C1 segment of cervical spinal cord (tissue), 14 donors: ENCODE data around the gene DUOX1.
"Not testable (repeated sequence)": the region's sequence is repeated elsewhere in the genome, so short reads cannot be mapped to it uniquely, and the experiment has no call there.

Experiments
- DNase-seq, 14 donors: peaks; one replicate each; lab custom pipeline; 2025; lab: John Stamatoyannopoulos, UW

Gene DUOX1

DNA sequence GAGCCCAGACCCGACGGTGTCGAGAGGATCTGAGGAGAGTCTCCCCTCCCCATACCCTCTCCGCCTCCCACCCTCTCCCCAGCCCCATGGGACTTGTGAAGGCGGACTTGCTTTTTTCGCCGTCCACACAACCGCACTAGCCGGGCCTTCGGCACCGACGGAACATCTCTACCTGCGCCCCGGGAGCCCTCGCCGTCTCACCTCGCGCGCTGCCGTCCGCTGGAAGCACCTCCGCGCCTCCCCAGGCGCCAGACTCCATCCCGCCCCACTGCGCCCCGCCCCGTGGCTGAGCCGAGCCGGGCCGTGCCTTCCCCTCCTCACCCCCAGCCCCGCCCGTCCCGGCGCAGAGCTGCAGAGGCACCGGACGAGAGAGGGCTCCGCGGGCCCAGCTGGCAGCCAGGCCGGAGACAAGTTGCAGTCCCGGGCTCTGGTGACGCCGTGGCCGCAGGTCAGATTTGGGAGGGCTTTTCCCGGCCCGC is at the start of gene DUOX1, which contains the start of gene DUOXA1:
TSS of gene DUOX1 (plus strand) at position 344 of the 479 bp plus-strand sequence. CDS start 1,973 bp downstream, outside the sequence.
TSS of gene DUOXA1 (minus strand) at position 229 of the 479 bp plus-strand sequence. CDS start 6,865 bp downstream, outside the sequence.
- DNase-seq: peak in 1 of 14 donors; percentile 18

DNA sequence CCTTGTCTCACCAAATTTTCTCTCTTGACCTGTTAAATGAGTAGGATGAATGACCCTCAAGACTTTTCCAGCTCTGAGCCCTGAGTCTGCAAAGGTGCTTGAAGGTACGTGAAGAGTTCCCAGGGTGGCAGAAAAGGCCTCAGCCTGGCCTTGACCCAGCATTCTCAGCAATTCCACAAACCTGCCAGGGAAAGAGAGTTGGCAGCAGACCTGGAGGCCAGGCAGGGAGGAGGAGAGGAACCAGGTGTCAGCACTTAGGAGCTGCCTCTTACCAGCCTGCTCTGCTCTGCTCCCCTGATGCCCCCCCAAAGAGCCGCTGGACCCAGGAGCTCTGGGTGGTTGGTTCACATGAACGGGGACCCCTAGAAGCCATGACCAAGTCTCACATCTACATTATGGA is 49.2 kb upstream of the DUOX1 start:
- DNase-seq: peak in 1 of 14 donors; percentile 45

DNA sequence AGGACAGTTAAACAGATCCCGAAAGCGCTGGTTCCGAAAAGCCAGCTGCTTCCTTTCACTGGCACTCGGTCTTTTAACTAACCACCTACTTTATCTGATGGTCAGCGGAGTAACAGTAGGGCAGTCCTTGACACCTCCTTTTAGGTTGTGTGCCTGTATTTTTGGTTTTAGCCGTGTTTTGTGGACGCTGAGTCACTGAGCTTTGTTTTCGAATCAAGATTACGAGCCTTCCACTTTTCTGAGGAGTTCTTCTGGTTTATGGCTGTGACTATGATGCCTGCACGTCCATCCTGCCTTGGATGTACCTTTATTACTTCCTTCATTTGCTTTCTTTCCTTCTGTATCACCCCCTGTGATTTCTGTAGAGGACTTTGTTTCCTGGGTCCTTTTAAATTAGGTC is 47.4 kb upstream of the DUOX1 start:
- not testable (repeated sequence) for DNase-seq

DNA sequence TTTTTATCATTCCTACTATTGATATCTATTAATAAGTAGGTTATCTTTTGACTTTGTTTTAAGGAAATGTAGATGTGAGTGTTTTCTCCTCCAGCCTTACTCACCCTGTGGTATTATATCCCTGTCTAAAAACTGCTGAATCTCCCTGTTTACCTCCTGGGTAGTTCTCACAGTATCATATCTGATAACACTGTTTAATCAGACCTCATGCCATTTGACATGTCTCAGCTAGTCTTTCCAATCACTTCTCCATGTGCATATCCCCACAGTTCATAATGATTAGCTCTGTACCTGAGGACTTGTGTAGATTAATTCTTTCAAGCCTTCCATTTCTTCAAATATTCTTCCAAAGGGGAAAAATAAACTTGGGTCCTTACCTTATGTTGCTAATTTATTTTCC is 46.6 kb upstream of the DUOX1 start:
- DNase-seq: no peak

- DNase-seq: no peak
Measured at GRCh38 chr15:45084163-45084562, 45.6 kb upstream of the DUOX1 start.

GRCh38 chr15:45087513-45087912 is 42.3 kb upstream of the DUOX1 start:
- no peak for DNase-seq

DNA sequence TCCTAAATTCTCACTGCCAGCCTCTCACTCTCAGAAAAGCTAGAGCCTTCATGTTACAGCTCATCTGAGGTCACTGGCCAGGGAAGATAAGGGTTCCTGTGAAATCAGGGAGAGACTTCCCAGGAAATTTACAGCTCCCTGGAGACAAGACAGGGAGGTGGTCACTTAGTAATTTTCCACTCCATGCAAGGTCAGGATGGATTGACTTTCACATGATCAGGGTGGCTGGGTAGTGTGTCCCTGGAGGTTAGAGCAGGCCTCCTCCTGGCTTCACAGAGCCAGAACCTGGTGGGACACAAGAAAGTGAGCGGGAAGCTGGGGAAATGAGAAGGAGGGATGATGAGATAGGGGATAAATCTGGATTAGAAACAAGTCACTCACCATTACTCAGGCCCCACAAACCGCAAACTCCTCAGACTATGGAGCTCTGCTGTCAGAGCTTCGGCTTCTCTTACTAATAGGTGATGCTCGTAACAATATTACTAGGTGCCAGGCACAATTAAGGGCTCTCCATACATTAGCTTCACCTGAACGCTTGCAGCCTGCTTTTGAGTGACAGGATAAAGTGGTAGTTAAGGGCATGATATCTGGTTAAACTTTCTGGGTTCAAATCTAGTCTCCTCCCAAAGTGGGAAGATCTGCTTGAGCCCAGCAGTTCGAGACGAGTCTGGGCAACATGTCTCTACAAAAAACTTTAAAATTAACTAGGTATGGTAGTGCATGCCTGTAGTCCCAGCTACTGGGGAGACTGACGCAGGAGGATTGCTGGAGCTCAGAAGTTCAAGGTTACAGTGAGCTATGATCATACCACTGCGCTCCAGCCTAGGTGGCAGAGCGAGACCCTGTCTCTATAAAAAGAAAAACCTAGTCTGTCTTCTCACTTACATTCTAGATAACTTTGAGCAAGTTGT is 40.7 kb upstream of the DUOX1 start:
- DNase-seq: no peak

DNA sequence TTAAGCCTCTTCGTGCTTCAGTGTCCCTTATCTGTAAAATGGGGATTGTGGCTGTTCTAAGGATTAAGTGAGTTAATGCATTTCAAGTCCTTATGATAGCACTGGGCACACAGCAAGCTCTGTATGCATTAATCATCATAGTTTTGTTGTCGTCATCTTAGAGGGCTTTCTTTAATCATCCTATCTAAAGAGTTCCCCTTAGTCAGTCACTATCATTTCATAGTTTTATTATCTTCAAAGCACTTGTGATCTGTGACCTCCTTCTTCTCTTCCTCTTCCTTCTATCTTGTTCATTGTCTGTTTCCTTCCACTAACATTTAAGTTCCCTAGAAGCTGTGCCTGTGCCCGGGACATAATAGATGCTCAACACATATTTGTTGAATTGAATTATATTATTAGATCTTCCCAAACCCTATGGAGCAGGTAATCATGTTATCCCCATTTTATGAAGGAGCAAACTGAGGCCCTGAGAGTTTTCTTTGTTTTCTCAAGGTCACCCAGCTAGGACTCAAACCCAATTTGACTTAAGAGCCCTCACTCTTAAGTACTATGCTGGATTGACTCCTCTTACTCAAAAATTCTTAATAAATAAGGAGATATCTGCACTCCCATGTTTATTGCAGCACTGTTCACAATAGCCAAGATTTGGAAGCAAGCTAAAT is 40.0 kb upstream of the DUOX1 start:
- DNase-seq: no peak

DNA sequence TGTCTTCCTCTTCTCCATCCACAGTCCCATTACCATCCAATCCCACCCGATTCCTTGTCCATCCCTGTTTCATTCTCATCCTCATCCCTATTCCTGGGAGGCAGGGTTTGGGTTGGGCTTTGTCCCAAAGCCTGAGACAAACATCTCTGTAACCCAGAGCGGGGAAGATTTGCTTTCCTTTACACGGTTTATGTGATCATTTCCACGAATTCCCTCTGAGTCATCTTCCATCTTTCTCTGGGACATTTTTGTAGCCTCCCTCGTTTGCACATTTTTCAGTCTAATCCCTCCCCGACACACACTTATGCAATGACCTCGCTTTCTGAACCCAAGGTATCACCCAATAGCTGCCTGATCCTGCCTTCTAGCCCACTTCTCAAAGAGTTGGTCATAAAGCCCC is 38.6 kb upstream of the DUOX1 start:
- DNase-seq: no peak

- DNase-seq: no peak
Measured at GRCh38 chr15:45091576-45091975, 38.2 kb upstream of the DUOX1 start.

- DNase-seq: no peak
Measured at GRCh38 chr15:45093013-45093412, 36.8 kb upstream of the DUOX1 start.

DNA sequence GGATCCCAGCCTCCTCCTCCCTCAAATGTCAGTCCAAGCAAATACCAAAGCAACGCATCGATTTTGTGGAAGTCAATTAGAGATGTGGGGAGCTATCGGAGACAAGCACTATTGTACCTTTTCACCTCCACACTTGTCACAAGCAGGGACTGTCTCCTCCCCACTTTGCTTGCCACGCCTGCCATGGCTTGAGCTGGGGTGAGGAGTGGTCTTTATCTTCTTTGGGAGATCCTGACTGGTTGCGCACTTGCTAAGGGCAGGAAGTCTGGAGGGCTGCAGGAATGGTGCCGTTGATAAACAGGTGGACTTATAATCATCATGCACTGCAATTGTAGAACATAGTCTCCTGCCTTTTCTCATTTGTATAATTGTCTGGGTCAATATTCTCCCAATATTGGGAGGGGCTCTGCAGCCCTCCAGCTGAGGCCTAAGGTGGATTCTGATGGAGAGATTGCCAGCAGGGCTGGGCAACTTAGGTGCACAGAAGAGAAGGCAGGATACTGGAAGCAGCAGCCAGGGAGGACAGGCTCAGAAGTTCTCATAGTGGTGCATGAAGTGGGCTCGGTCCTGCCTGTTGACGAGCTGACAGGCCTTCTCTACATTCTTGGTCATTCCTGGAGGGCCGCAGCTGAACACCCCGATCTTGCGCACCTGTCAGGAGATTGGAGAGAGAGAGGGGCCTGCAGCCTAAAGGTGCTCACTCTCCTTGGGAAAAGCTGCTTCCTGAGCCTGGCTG is 36.0 kb upstream of the DUOX1 start:
- no peak for DNase-seq

- DNase-seq: no peak
Measured at GRCh38 chr15:45094358-45094730, 35.5 kb upstream of the DUOX1 start.

- DNase-seq: no peak
Measured at GRCh38 chr15:45095661-45096060, 34.1 kb upstream of the DUOX1 start.

- no peak for DNase-seq
Measured at GRCh38 chr15:45097466-45097865, 32.3 kb upstream of the DUOX1 start.

- DNase-seq: no peak
Measured at GRCh38 chr15:45099549-45100165, 30.1 kb upstream of the DUOX1 start.

DNA sequence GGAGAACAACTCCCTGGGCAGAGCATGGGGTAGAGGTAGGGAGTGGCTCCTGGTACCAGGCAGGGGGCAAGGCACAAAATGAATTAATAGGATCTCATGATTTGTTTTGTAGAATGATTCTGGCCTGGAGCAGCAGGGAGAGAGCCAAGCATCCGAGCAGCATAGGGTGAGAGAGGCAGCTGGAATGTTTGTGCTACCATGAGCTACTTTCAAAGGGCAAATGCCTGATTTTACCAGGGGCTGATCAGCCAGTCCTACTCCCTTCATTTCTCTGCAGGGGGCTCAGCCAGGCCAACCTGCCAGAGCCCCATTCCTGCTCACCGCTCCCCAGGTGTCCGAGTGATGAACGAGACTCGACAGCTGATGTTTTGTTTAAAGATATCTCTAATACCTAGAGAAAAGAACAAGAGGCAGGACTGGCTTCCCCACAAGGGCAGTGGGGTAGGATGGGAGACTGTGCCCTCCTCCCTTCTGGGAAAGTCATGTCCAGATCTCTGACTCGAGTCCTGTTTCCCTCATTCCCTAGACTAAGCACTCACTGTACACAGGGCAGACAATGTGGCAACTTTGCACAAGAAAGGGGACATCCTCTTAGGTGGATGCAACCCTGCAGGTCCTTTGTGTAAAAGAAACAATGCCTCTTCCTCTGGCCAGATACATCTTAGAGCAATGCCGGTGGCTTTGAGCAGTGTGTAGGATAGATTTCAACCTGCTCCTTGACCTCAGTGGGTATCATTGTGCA is 28.7 kb upstream of the DUOX1 start:
- DNase-seq: no peak

GRCh38 chr15:45101749-45102148 is 28.0 kb upstream of the DUOX1 start:
- no peak for DNase-seq

DNA sequence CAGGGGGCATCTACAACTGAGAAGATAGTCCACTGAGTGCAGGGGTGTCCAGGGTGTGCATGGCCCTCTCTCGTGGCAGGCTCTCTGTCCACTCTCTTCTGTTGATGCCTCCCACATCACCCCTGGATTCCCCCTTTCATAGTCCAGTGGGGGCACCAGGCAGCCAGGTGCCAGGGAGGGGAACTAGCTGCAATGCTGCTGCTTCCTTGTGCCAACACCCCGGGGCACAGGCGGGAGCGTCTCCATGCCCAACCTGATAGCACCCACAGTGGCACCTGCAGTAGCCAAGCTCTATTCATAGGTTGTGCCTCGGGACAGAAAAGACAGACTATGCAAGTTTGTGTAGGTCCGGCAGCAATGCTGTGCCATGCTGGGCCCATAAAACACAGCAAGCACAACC is 27.6 kb upstream of the DUOX1 start:
- DNase-seq: no peak

GRCh38 chr15:45104170-45104569 is 25.6 kb upstream of the DUOX1 start:
- DNase-seq: not testable (repeated sequence)

GRCh38 chr15:45105586-45105985 is 24.2 kb upstream of the DUOX1 start:
- DNase-seq: no peak
